Fibroblast of lung (primary cell): ENCODE measurements around the gene JUP.

Experiments used
- EZH2 ChIP-seq: IDR thresholded peaks from 2 replicates; pipeline ENCODE4 v1.5.1; 2012; ENCODE audit warnings: low read length, control low read depth, mild to moderate bottlenecking; ENCODE audit errors: missing control alignments
- TF ChIP-seq, protein P1 (sequence below), 2 donors: IDR thresholded peaks in 1 of 2; conservative IDR thresholded peaks in 1 of 2; 1 replicate in 1 of 2; 2 replicates in 1 of 2; pipeline ENCODE4 v1.5.1; 2011 to 2012; ENCODE audit warnings: low read length in 2 of 2, control low read depth in 1 of 2, inconsistent platforms in 1 of 2, low read depth in 1 of 2, mild to moderate bottlenecking in 1 of 2

DNA sequence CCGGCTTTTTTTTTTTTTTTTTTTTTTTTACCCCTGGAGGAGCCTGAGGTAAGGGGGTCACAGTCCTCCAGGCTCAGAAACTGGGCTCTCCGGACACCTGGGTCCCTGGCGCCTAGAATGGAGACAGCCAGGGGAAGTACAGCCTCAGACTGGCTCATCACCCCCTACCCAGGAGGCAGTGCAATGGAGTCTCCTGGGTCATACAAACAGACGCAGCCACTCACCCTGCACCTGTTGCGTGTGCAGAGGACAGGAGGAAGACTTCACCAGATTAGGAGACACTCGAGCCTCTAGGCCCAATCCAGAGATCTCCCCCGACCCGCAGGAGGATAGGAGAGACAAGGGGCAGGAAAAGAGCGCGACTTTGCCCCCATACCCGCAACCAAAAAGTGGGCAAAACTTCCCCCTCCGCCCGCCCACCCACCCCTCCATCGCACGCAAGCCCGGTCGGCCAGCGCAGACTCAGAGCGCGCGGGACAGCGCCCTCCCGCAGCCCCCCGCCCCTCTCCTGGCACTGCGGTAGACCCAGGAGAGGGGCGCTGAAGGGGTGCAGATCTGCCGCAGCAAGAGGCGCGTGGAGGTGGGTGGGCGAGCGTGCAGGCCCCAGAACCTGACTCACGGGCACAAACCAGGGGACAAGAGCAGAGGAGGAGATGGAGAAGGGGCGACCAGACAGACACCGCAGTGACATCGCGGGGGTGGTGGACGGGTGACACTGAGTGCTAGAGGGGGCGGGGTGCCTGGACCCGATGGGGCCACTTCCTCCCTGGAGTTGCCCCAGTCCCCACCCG is 53.0 kb downstream of the JUP start:
- TF ChIP-seq, protein P1, sequence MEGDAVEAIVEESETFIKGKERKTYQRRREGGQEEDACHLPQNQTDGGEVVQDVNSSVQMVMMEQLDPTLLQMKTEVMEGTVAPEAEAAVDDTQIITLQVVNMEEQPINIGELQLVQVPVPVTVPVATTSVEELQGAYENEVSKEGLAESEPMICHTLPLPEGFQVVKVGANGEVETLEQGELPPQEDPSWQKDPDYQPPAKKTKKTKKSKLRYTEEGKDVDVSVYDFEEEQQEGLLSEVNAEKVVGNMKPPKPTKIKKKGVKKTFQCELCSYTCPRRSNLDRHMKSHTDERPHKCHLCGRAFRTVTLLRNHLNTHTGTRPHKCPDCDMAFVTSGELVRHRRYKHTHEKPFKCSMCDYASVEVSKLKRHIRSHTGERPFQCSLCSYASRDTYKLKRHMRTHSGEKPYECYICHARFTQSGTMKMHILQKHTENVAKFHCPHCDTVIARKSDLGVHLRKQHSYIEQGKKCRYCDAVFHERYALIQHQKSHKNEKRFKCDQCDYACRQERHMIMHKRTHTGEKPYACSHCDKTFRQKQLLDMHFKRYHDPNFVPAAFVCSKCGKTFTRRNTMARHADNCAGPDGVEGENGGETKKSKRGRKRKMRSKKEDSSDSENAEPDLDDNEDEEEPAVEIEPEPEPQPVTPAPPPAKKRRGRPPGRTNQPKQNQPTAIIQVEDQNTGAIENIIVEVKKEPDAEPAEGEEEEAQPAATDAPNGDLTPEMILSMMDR (conservative IDR thresholded peaks at IDR 0.05 in 1 of 2, IDR thresholded peaks at IDR 0.05 in 1 of 2; ENCODE audit: low read depth in 1 of 2, low read length in 2 of 2), result no peak
- peak; percentile 47 for TF ChIP-seq EZH2
